Brain microvascular endothelial cell (primary cell): ENCODE measurements around the gene GRB7.
A peak's percentile ranks its signal among the peaks of the same experiment; 100 is the strongest.

Source experiments
- DNase-seq: peaks from one replicate; pipeline ENCODE4 v3.0.0-alpha.2; 2020
- H3K27ac ChIP-seq: fragments of 250-450 bp; sonication (Bioruptor Pico); 2 replicates; pipeline ENCODE4 v1.5.1; 2020; ENCODE audit warnings: mild to moderate bottlenecking, moderate library complexity
- H3K27me3 ChIP-seq: fragments of 250-450 bp; sonication (Bioruptor Pico); replicated peaks from 2 replicates; pipeline ENCODE4 v1.5.1; 2020; ENCODE audit warnings: mild to moderate bottlenecking
- H3K36me3 ChIP-seq: fragments of 250-450 bp; sonication (Bioruptor Pico); replicated peaks from 2 replicates; pipeline ENCODE4 v1.5.1; 2020; ENCODE audit warnings: mild to moderate bottlenecking
- H3K4me3 ChIP-seq: 2 replicates; pipeline ENCODE4 v1.5.1; 2011; ENCODE audit warnings: low read depth, mild to moderate bottlenecking, control low read depth, low read length, moderate library complexity
- in situ Hi-C: cut with HindIII; loops from 2 replicates; pipeline ENCODE4 v1.10.0; 2017; ENCODE audit warnings: low sequenced_read_pairs, low pct_ligation_motif_present
- TF ChIP-seq, protein P1 (sequence below): IDR thresholded peaks from 2 replicates; pipeline ENCODE4 v1.5.1; 2011; ENCODE audit warnings: low read depth, mild to moderate bottlenecking, moderate library complexity, low read length, control low read depth, inconsistent platforms; ENCODE audit errors: missing control alignments

GRB7 gene

DNA sequence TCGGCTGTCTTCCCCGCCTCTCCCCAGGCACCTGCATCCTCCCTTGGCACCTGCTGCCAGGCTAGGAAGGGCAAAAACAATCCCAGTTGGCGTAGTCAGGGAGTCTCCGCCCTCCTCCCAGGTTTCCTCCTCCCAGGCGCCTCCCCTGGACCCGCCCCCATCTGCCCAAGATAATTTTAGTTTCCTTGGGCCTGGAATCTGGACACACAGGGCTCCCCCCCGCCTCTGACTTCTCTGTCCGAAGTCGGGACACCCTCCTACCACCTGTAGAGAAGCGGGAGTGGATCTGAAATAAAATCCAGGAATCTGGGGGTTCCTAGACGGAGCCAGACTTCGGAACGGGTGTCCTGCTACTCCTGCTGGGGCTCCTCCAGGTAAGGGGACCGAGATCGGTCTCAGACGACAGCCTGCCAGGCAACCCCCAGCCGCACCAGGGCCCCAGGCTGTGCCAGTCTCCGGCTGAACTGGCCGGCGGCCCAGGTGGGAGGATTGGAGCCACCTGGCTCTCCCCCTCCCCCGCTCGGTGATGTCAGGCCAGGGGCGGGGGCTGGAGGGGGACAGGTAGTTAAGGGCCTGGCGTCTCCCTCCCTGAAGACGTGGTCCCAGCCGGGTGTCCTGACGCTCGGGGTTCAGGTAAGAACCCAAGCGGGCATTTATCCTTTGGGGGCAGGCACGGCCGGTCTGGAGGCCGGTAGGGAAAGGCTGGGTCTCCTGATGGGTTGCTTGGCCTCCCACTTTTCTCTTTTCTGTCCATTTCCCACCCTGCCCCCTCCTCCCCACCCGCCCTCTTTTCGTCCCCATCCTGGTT, at the start of gene GRB7:
TSS of gene GRB7 (plus strand) at position 179 of the 808 bp plus-strand sequence. CDS start 4,364 bp downstream, outside the sequence.
- H3K27me3 ChIP-seq, result no peaks in the 10 kb centered on the region
- DNase-seq, result no peak
- H3K36me3 ChIP-seq, result no peaks in the 10 kb centered on the region
- peak within 1 kb of the TSS; percentile 32 for H3K4me3 ChIP-seq
- in situ Hi-C loops, result no loop called here
- TF ChIP-seq, protein P1, sequence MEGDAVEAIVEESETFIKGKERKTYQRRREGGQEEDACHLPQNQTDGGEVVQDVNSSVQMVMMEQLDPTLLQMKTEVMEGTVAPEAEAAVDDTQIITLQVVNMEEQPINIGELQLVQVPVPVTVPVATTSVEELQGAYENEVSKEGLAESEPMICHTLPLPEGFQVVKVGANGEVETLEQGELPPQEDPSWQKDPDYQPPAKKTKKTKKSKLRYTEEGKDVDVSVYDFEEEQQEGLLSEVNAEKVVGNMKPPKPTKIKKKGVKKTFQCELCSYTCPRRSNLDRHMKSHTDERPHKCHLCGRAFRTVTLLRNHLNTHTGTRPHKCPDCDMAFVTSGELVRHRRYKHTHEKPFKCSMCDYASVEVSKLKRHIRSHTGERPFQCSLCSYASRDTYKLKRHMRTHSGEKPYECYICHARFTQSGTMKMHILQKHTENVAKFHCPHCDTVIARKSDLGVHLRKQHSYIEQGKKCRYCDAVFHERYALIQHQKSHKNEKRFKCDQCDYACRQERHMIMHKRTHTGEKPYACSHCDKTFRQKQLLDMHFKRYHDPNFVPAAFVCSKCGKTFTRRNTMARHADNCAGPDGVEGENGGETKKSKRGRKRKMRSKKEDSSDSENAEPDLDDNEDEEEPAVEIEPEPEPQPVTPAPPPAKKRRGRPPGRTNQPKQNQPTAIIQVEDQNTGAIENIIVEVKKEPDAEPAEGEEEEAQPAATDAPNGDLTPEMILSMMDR, result no peak
- H3K27ac ChIP-seq, result no peak within 1 kb of the TSS

DNA sequence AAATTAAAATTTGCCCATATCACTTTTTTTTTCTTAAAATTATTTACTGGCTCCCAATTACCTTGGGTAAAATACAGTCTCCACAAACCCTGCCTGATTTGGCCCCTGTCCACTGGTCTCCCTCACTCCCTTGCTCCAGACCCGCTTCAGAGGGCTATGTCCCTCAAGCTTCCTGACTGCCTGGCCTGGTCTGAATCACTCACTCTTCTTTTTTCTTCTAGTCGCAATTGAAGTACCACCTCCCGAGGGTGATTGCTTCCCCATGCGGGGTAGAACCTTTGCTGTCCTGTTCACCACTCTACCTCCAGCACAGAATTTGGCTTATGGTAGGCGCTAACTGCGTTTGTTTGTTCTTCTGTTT, 49.3 kb upstream of the GRB7 start:
- Histone ChIP-seq H3K27me3 (no peaks in the 10 kb centered on the region), H3K36me3 (no peaks in the 10 kb centered on the region), H3K27ac (peak overlapping the region; percentile 58), H3K4me3 (peak overlapping the region; percentile 61)
- TF ChIP-seq, protein P1, result no peak
- DNase-seq, result no peak
- in situ Hi-C loops, result no loop called here

DNA sequence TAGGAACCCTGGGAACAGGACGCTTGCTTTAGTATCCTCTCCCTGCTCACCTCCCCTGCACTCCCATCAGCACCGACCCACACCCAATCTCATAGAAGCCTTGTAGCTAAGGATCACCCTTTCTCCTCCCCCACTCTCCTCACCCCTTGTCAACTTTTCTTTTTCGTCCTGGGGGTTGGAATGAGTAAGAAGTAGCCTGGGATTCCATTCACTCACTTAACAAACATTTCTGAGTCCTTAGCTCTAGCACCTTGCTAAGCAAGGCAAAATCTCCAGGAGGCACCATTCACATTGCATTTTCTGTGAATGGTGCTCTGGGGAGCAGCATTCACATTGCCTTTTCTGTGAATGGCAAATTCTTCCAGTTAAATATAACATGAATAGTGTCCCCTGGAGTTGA, 48.8 kb upstream of the GRB7 start:
- H3K36me3 ChIP-seq, result no peaks in the 10 kb centered on the region
- TF ChIP-seq, protein P1, result no peak
- no peak for DNase-seq
- H3K27me3 ChIP-seq, result no peaks in the 10 kb centered on the region
- H3K4me3 ChIP-seq, result peak overlapping the region; percentile 61
- in situ Hi-C loops, result no loop called here
- no peak overlapping the region for H3K27ac ChIP-seq

DNA sequence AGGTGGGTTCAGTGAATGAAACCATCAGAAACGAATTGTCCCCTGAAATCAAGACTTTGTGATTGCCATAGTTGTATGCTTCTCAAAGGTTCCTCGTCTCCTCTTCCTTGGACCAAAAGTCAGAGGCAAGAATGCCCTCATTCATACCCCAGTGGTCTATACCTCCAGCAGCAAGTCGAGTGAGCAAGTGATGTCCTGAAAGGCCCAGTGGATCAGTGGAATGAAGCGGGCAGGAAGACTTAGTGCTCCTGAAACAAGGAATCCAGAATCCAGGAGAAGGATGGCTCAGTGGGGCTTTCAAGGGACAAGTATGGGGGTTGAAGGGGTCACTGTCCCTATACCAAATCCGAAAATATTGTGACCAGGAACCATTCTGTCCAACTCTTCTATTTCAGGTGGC, 43.1 kb upstream of the GRB7 start:
- DNase-seq, result no peak
- H3K27me3 ChIP-seq, result no peaks in the 10 kb centered on the region
- in situ Hi-C loops, result no loop called here
- H3K27ac ChIP-seq, result no peak overlapping the region
- H3K36me3 ChIP-seq, result no peaks in the 10 kb centered on the region
- no peak overlapping the region for H3K4me3 ChIP-seq
- TF ChIP-seq, protein P1, result no peak

DNA sequence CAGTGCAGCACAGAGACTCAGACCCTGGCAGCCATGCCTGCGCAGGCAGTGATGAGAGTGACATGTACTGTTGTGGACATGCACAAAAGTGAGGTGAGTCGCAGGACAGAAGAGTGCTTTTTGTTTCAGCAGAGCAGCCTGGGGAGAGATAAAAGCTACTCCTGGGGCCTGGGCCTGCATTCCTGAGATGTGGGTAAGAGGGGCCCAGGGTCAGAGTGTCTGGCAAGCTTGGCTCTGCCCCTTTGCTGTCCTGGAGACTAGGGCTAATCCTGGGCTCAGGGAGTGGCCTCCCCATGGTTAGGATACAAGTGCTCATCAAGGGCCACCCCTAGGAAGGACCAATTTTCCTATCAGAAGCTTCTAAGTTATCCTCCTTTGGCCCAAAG, 42.7 kb upstream of the GRB7 start:
- no peak for DNase-seq
- in situ Hi-C loops, result no loop called here
- Histone ChIP-seq H3K27ac (no peak overlapping the region), H3K4me3 (no peak overlapping the region), H3K27me3 (no peaks in the 10 kb centered on the region), H3K36me3 (no peaks in the 10 kb centered on the region)
- TF ChIP-seq, protein P1, result no peak

DNA sequence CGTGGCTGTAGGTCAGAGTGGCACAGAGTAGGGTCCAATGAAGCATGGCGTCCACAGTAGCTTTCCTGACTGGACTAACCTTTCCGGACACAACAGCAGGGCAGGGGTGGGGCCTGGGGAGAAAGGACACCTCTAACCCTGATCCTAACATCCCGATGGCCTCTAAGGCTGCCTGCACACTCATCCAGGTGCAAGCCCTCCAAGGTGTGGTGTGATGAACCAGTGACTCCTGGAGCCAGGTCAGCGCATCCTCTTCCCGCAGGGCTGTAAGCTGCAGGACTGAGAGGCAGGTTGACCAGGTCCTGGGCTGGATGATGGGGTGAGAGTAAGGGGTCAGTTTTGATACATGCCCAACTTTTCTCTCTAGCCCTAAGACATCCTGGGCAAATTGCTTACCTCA, 41.0 kb upstream of the GRB7 start:
- no peaks in the 10 kb centered on the region for H3K27me3 ChIP-seq
- H3K4me3 ChIP-seq, result no peak overlapping the region
- DNase-seq, result no peak
- in situ Hi-C loops, result no loop called here
- H3K36me3 ChIP-seq, result no peaks in the 10 kb centered on the region
- H3K27ac ChIP-seq, result no peak overlapping the region
- TF ChIP-seq, protein P1, result no peak
